GM12872 (cell line): ENCODE measurements around the gene COMMD10.

Source experiments
- CTCF ChIP-seq: IDR thresholded peaks from 3 replicates; pipeline ENCODE4 v1.5.1; 2011; ENCODE audit warnings: low read depth, mild to moderate bottlenecking, low read length, moderate library complexity; ENCODE audit not compliant: insufficient read depth

COMMD10 gene

GRCh38 chr5:116305899-116306298 lies 221.1 kb downstream of the COMMD10 start:
- TF ChIP-seq CTCF = no peak

GRCh38 chr5:116306846-116307245 lies 222.0 kb downstream of the COMMD10 start:
- TF ChIP-seq CTCF = no peak

GRCh38 chr5:116308391-116308790 lies 223.6 kb downstream of the COMMD10 start:
- no peak for TF ChIP-seq CTCF

- no peak for TF ChIP-seq CTCF
Observed at GRCh38 chr5:116313366-116313765, 228.5 kb downstream of the COMMD10 start.

GRCh38 chr5:116315531-116315930 lies 230.7 kb downstream of the COMMD10 start:
- no peak for TF ChIP-seq CTCF

- TF ChIP-seq CTCF = no peak
Observed at GRCh38 chr5:116318091-116318854, 233.4 kb downstream of the COMMD10 start.

- TF ChIP-seq CTCF = no peak
Observed at GRCh38 chr5:116320486-116320885, 235.7 kb downstream of the COMMD10 start.

GRCh38 chr5:116329503-116329902 lies 244.7 kb downstream of the COMMD10 start:
- TF ChIP-seq CTCF = no peak
